ENCODE measurements around the gene UBASH3B.
"Not testable (repeated sequence)": the region's sequence is repeated elsewhere in the genome, so short reads cannot be mapped to it uniquely, and the experiment has no call there.

Gene UBASH3B

DNA sequence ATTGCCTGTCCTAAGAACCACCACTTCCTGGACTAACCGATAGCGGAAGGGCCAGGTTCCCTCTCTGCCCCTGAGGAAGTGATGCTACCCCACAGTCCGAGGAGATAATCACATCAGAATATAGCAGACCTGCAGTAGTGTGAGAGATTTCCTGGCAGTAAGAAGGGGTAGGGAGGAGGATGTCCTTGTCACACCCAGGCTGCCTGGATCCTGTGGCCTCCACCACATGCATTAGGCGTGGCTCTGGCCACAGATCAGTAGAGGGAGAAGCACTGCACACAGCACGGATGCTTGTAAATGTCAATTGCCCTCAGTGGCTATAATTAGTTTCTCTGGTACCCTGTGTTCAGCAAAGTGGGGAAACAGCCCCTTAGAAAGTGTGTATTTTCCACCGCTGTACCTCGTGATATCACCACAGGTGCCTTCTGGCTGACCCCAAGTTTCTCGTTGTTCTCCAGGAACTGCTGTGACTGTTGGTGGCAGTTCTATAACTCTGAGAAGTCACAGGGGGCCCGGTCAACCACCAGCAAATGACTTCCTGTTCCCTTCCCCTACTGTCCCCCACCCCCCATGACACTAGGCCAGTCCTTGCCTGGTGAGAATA is 61.8 kb downstream of the UBASH3B start:
- Mint-ChIP-seq H3K36me3 (peaks cover 9% of the 10 kb centered on the region), H3K9me3 (ENCODE audit: low read depth) (no peaks in the 10 kb centered on the region), H3K27ac (peak overlapping the region; percentile 89), H3K4me1 (ENCODE audit: low read depth) (peaks cover 79% of the 10 kb centered on the region), H3K27me3 (no peaks in the 10 kb centered on the region), H3K4me3 (peak overlapping the region; percentile 40)

DNA sequence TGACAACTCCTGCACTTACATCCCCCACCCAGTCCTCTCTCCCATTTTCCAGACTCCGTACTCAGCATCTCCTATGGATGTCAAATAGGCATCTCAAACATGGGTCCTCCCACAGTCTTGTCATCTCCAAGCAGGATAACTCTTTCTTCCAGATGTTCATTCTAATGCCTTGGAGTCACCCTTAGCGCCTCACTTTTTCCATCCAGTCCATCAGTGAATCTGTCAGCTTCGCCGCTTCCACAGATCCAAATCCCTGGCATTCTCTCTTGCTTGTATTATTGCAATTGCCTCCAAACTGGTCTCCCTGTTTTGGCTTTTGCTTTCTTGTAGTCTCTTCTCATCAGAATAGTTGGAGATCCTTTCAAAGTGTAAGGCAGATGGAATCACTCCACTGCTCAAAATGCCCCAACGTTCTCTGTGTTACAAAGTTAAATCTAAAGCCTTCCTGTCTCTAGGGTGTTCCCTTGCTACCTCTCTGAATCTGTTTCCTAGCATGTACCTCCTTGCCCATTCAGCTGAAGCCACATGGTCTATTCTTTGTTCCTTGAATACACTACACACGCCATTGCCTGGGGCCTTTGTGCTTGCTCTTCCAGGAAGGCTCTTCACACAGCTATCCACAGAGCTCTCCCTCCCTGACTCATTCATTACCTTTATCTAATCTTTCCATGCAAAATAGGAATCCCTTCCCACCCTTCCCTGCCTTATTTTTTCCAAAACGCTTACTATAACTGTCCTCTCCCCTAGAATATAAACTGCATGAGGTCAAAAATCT is 64.8 kb downstream of the UBASH3B start:
- Mint-ChIP-seq H3K4me1 (ENCODE audit: low read depth) (peaks cover 93% of the 10 kb centered on the region), H3K27ac (no peak overlapping the region), H3K9me3 (ENCODE audit: low read depth) (no peaks in the 10 kb centered on the region), H3K27me3 (no peaks in the 10 kb centered on the region), H3K36me3 (peaks cover 9% of the 10 kb centered on the region), H3K4me3 (no peak overlapping the region)

DNA sequence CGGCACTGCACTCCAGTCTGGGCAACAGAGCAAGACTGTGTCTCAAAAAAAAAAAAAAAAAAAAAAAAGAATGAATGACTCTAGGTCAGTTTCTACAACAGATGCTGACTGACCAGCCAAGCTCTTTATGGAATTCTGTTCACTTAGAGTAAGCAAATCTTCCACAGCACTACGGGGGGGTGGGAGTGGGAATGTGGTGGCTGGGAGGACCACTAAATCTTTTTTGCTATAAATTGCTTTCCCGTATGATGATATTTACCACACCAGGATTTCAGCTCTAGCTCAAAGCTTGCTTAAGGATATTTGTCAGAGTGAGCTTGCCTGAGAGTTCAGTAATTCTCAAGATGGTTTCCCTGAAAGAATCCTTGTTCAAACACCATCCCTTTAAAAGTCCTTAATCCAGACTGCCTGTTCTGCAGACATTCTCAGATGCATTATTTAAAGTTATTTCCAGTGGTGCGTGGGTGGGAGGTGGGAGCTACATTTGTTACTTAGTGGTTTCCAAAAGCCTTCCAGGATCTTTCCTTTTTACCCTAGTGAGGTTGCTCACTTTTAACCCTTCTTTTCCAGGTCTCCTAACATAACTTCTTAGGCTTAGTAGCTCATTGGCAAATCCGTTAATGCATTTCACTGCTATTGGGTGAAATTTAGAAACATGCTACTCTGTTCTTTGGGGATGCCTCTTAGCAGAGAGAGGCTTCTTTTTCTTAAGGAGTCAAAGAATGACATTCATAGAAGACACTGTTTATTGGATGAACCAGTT is 65.9 kb downstream of the UBASH3B start:
- Mint-ChIP-seq H3K4me1 (ENCODE audit: low read depth) (peaks cover 86% of the 10 kb centered on the region), H3K4me3 (peak overlapping the region; percentile 82)

DNA sequence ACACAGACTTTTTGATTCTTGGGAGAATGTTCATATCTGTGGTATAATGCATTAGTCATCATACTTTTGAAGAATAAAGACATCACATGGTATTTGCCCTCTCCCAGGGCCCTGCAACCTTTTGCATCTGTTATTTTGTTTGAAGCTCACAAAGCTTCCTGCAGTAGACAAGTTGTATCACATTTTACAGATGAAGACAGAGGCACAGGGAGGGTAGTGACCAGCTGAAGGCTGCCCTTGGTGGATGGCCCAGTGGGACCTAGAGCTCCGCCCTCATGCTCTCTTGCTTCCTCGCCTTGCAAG is 66.4 kb downstream of the UBASH3B start:
- H3K27ac Mint-ChIP-seq = peak overlapping the region; percentile 82
- peak overlapping the region; percentile 82 for H3K4me3 Mint-ChIP-seq
- no peaks in the 10 kb centered on the region for H3K27me3 Mint-ChIP-seq
- H3K36me3 Mint-ChIP-seq = peaks cover 10% of the 10 kb centered on the region
- H3K9me3 Mint-ChIP-seq (ENCODE audit: low read depth) = no peaks in the 10 kb centered on the region
- peaks cover 86% of the 10 kb centered on the region for H3K4me1 Mint-ChIP-seq (ENCODE audit: low read depth)

More for the DNA sequence above, 65.9 kb downstream of the UBASH3B start:
- Mint-ChIP-seq H3K36me3 (peaks cover 9% of the 10 kb centered on the region), H3K27me3 (no peaks in the 10 kb centered on the region), H3K9me3 (ENCODE audit: low read depth) (no peaks in the 10 kb centered on the region), H3K27ac (peak overlapping the region; percentile 82)

DNA sequence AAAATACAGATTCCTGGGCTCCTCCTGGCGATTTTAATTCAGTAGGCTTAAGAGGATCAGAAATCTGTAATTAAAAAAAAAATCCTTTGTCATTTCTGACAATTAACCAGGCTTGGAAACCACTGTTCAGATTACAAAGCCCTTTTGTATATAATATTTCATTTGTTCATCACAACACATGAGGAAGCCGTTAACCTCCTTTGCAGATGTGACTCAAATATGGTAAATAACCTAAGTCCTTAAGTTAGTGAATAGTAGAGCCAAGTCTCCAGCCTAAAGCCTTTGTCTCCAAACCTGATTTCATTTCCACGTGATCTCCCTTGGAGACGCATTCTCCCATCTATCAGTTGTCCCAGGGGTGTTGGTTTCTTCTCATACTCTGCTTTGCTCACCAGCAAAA is 67.6 kb downstream of the UBASH3B start:
- Mint-ChIP-seq H3K4me3 (peak overlapping the region; percentile 68), H3K27ac (peak overlapping the region; percentile 87), H3K4me1 (ENCODE audit: low read depth) (peaks cover 86% of the 10 kb centered on the region), H3K27me3 (no peaks in the 10 kb centered on the region), H3K36me3 (peaks cover 11% of the 10 kb centered on the region), H3K9me3 (ENCODE audit: low read depth) (no peaks in the 10 kb centered on the region)

DNA sequence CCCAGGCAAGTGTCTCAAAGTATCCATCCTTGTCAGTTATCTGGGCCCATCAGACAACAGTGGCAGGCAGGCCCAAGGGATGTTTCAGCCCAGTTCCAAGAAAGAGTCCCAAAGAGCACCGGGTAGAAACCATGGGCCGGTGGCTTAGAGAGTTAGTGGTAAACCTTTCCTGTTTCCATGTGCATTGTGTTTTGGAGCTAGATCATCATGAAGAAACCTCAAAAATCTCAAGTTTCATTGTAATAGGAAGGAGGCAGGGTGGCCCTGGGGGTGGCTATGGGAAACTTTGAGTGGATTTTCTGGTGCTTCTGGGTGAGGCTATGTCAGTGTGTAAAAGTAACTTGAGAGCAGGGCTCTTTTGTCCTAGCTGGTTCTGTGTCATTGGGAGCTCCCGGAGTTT is 68.1 kb downstream of the UBASH3B start:
- Mint-ChIP-seq H3K9me3 (ENCODE audit: low read depth) (no peaks in the 10 kb centered on the region), H3K27ac (peak overlapping the region; percentile 87), H3K4me3 (peak overlapping the region; percentile 68), H3K27me3 (no peaks in the 10 kb centered on the region), H3K36me3 (peaks cover 11% of the 10 kb centered on the region), H3K4me1 (ENCODE audit: low read depth) (peaks cover 86% of the 10 kb centered on the region)

DNA sequence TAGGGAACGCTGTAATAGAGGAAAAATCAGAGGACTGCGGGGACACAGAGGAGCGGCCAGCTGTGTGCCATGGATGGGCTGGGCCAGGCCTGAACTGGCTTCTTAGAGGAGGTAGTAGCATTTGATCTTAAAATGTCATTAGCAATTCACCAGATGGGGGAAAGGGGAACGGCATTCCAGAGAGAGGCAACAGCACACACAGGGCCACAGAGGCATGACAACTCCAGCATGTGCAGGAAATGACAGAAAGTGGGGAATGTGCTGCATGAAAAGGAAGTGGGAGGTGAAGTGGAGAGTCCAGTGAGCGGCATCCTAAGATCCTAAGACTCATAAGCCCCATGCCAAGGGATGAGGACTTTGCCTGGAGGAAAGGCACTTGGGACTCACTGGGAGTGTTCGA is 69.0 kb downstream of the UBASH3B start:
- Mint-ChIP-seq H3K4me3 (peak overlapping the region; percentile 22), H3K36me3 (peaks cover 13% of the 10 kb centered on the region), H3K4me1 (ENCODE audit: low read depth) (peaks cover 89% of the 10 kb centered on the region), H3K27me3 (no peaks in the 10 kb centered on the region), H3K27ac (peak overlapping the region; percentile 87), H3K9me3 (ENCODE audit: low read depth) (no peaks in the 10 kb centered on the region)

DNA sequence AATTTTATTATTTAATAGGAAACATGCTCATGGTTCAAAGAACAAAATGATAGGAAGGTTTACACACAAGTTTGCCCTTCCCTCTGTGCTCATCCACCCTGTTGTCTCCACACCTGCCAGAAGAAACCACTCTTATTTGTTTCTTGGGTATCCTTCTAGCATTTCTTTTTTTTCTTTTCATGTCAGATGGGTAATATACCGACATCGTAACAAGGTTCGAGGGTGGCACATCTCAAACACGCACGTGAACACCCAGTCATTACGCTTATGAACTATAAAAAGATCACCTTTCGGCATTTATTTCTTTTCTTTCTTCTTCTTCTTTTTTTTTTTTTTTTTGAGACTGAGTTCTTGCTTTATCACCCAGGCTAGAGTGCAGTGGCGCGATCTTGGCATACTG is 70.5 kb downstream of the UBASH3B start:
- Mint-ChIP-seq H3K4me3 (peak overlapping the region; percentile 20), H3K9me3 (ENCODE audit: low read depth) (no peaks in the 10 kb centered on the region), H3K27ac (peak overlapping the region; percentile 22), H3K36me3 (peaks cover 9% of the 10 kb centered on the region), H3K4me1 (ENCODE audit: low read depth) (peaks cover 77% of the 10 kb centered on the region), H3K27me3 (no peaks in the 10 kb centered on the region)

DNA sequence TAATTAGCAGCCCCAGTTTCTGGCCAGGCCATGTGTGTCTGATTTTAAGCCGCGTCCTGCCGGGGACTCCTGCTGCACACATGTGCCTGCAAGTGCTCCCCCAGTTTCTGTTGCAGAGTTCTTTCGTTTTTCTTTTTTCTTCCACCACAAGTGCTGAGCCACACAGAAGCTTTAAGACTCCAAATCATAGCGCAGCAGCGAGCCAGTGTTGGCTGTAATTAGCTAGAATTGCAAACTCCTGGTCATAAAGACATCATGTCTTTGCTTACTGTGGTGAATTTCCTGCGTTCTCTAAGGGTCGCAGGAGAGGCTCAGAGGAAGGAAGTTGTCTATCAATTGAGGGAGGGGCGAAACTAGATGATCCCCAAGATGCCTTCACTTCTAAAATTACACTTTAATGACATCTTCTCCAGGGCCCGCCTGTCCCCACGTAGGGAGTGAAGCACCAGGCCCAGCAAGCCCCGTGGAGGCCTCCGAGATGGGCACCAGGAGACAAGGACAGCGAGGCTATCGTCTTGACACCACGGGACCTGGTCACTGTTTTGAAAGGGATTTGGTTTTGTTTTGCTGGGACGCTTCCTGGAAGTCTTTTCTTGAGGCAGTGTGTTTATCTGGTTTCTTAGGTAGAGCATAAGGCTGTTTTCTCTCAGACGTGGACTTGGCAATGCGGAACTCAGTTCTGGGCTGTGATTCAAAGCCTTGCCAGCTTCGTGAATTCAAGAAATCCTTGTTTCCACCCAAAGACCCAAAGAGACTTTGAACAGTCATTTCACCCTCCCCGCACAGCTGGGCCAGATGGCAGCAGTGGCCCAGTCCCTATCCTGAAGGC is 71.8 kb downstream of the UBASH3B start:
- H3K4me1 Mint-ChIP-seq (ENCODE audit: low read depth) = peaks cover 65% of the 10 kb centered on the region
- no peaks in the 10 kb centered on the region for H3K27me3 Mint-ChIP-seq
- peak overlapping the region; percentile 87 for H3K4me3 Mint-ChIP-seq
- peak overlapping the region; percentile 97 for H3K27ac Mint-ChIP-seq
- H3K36me3 Mint-ChIP-seq = peaks cover 7% of the 10 kb centered on the region
- no peaks in the 10 kb centered on the region for H3K9me3 Mint-ChIP-seq (ENCODE audit: low read depth)

DNA sequence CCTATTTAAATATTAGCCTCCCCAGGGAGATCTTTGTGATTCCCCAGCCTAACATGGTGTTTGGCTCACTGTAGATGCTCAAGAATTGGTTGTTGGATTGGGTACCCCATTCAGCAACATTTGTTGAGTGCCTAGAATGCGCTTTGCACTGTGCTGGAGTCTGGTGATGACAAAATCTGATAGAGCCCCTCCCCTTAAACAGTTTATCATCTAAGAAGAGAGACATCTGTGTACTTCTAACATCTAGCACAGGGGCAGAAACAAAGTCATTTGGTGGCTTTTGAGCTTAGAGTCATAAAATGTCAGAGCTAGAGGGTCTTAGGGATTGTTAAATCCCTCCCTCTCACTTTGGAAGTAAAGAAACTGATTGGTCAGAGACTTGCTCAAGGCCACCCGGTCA is 73.0 kb downstream of the UBASH3B start:
- Mint-ChIP-seq H3K9me3 (ENCODE audit: low read depth) (no peaks in the 10 kb centered on the region), H3K27me3 (no peaks in the 10 kb centered on the region), H3K36me3 (peaks cover 7% of the 10 kb centered on the region), H3K27ac (peak overlapping the region; percentile 61), H3K4me1 (ENCODE audit: low read depth) (peaks cover 53% of the 10 kb centered on the region), H3K4me3 (peak overlapping the region; percentile 9)

DNA sequence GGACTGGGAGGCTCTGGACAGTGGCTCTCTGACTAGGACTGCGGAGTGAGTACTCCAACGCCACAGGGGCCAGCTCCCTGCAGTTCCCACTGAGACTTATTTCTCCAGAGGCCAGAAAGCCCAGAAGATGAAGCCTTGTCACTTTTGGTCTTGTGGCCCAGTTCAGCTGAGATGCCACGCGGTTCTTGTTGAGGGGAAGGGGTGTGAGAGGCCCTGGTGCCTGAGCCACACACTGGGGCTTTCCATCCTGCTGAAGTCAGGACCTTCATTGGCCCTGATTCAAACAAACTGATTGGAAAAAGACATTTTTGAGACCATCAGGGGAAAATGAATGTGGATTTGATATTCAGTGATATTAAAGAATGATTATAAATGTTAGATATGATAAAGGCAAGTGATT is 73.6 kb downstream of the UBASH3B start:
- Mint-ChIP-seq H3K4me3 (peak overlapping the region; percentile 32), H3K36me3 (peaks cover 7% of the 10 kb centered on the region), H3K9me3 (ENCODE audit: low read depth) (no peaks in the 10 kb centered on the region), H3K27me3 (no peaks in the 10 kb centered on the region), H3K4me1 (ENCODE audit: low read depth) (peaks cover 47% of the 10 kb centered on the region), H3K27ac (peak overlapping the region; percentile 35)

DNA sequence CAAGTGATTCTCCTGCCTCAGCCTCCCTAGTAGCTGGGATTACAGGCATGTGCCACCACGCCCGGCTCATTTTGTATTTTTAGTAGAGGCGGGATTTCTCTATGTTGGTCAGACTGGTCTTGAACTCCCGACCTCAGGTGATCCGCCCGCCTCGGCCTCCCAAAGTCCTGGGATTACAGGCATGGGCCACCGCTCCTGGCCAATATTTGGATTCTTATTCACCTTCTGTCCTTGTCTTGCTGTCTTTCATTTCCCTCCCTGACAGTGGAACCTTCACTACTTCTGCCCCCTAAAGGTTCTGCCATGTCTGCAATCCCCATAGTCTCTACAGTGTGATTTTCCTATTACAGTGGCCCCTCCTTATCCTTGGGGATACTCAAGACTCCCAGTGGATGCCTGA is 75.2 kb downstream of the UBASH3B start:
- H3K27me3 Mint-ChIP-seq; H3K4me3 Mint-ChIP-seq; H3K9me3 Mint-ChIP-seq (ENCODE audit: low read depth); H3K36me3 Mint-ChIP-seq; H3K27ac Mint-ChIP-seq: not testable (repeated sequence)
- H3K4me1 Mint-ChIP-seq (ENCODE audit: low read depth) = peaks cover 37% of the 10 kb centered on the region

DNA sequence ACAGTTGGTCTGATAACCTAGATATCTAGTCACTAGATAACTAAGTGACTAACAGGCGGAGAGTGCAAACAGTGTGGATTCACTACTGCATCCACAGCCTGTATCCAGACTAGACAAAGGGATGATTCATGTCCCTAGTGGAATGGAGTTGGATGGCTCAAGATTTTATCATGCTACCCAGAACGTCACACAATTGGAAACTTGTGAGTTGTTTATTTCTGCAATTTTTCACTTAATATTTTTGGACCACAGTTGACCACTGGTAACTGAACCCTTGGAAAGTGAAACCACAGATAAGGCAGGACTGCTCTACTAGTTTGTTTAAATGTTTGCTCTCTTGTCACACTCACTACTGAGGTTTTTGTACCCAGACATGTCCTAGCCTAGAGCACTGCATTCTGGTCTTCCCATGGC is 76.0 kb downstream of the UBASH3B start:
- Mint-ChIP-seq H3K27me3 (no peaks in the 10 kb centered on the region), H3K27ac (peak overlapping the region; percentile 75), H3K9me3 (ENCODE audit: low read depth) (no peaks in the 10 kb centered on the region), H3K36me3 (peaks cover 7% of the 10 kb centered on the region), H3K4me1 (ENCODE audit: low read depth) (peaks cover 33% of the 10 kb centered on the region), H3K4me3 (peak overlapping the region; percentile 8)

DNA sequence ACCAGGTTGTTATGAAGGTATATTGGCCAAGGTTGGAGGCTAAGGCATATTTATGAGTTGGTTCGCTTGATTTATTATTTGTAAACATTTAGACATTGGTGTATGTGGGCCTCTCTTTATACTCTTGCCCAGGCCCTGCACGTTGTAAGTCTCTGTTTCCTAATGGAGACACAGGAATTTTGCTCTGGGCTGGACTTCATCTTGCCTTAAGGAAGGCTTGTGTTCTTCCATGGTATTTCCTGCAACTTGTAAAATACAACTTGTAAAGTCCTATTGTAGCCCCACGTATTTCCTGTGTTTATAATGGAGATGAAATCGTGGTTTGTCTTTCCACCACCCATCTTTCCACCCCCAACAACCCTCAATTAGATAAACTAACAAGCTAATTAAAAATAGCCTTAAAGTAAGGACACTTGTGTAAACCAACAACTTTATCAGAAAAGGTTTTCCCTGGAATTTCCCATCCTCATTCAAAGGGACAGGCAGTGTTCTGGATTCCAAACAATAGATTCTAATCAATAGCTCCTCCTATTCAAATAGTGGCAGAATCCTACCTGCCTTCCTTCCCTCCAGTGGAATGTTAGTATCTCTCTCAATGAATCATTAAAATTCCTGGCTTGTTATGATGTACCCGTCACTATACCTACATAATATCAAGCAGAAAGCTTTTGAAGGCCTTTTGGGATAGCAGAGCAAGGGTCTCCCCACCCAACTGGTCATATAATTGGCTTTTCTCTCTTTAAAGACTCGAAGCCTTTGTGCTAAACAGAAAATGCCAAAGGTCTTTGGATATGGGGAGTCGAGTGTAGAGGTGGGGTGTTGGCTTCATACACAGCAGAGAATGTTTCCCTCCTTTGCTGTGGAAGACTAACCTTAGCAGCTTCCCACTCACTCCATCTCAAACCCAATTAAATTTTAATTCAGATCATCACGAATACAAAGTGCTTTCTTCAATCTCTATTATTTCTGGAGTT is 77.1 kb downstream of the UBASH3B start:
- H3K27ac Mint-ChIP-seq = no peak overlapping the region
- H3K36me3 Mint-ChIP-seq = peaks cover 5% of the 10 kb centered on the region
- peaks cover 21% of the 10 kb centered on the region for H3K4me1 Mint-ChIP-seq (ENCODE audit: low read depth)
- H3K4me3 Mint-ChIP-seq = no peak overlapping the region
- H3K9me3 Mint-ChIP-seq (ENCODE audit: low read depth) = no peaks in the 10 kb centered on the region
- H3K27me3 Mint-ChIP-seq = no peaks in the 10 kb centered on the region
